Right lobe of liver (tissue), 6 donors: ENCODE results near the gene AGPAT2. TPM values are rescaled to one million over a fixed set of nuclear protein-coding genes. Genes with fewer than 3 reads are reported as not detected.

Source experiments
- ATAC-seq, 4 donors: fragments of 200-7000 bp; cut with Tn5 transposase; one replicate each; pipeline ENCODE4 v1.9.1; 2020; ENCODE audit warnings: mild to moderate bottlenecking in 4 of 4, moderate library complexity in 4 of 4
- DNase-seq, 3 donors: peaks; one replicate each; pipeline ENCODE4 v3.0.0-alpha.2; 2020
- H3K27ac ChIP-seq, 3 donors: fragments of 200-600 bp; one replicate each; pipeline ENCODE4 v1.8.0; 2022
- H3K27me3 ChIP-seq, 2 donors: fragments of 200-600 bp; one replicate each; pipeline ENCODE4 v1.8.0; 2022
- H3K36me3 ChIP-seq, 4 donors: fragments of 200-600 bp; sonication (generic) in 1 of 4; one replicate each; pipeline versions ENCODE4 v1.5.1 to v1.8.0; 2017 to 2022; ENCODE audit warnings: control low read depth in 1 of 4
- H3K4me1 ChIP-seq, 4 donors: fragments of 200-600 bp; sonication (generic) in 1 of 4; one replicate each; pipeline versions ENCODE4 v1.5.1 to v1.8.0; 2017 to 2022; ENCODE audit warnings: control low read depth in 1 of 4
- H3K4me3 ChIP-seq, 3 donors: fragments of 200-600 bp; one replicate each; pipeline ENCODE4 v1.8.0; 2022
- H3K9me3 ChIP-seq, 4 donors: fragments of 200-600 bp; sonication (generic) in 1 of 4; one replicate each; pipeline versions ENCODE4 v1.5.1 to v1.8.0; 2017 to 2022; ENCODE audit warnings: control low read depth in 1 of 4
- POLR2A ChIP-seq: fragments of 450-650 bp; IDR thresholded peaks from one replicate; pipeline ENCODE4 v1.6.1; 2017; ENCODE audit warnings: antibody characterized with exemption, mild to moderate bottlenecking
- WGBS: methylation state at CpG from one replicate; pipeline ENCODE4 v1.1.6; 2018; ENCODE audit warnings: low coverage, low lambda C conversion rate; ENCODE audit not compliant: insufficient coverage; ENCODE audit errors: missing lambda C conversion rate; 5-methylcytosine and 5-hydroxymethylcytosine counted together
- intact Hi-C, 2 donors: fragments of 100-400 bp; cut with DNase I; formaldehyde crosslinking; loops; one replicate each; pipeline versions ENCODE4 v1.11.2 to v1.14.1; 2022
- total RNA-seq, 6 experiments: library from RNA; depleted of rRNA in 2 of 6; stranded (reverse); fragments of >200 nt in 2 of 6; fragmentation: NEBNext Ultra II Directional in 3 of 6; extraction: Animal tissue kit (Norgen Biotek cat#: 25700) in 3 of 6; gene quantifications; one replicate each; pipeline versions ENCODE4 v1.1.0 to v1.2.4, GENCODE V29; 2016 to 2023
- TF ChIP-seq, protein P1 (sequence below), 4 donors: fragments of 200-600 bp in 3 of 4; fragments of 450-650 bp in 1 of 4; IDR thresholded peaks; one replicate each; pipeline versions ENCODE4 v1.5.1 to v1.8.0; 2016 to 2022; ENCODE audit warnings: antibody characterized with exemption in 4 of 4, mild to moderate bottlenecking in 2 of 4
- donor health status: DM: no; HTN: yes; CAD: no.
- donor health status: DM: no; HTN: no; CAD: no.
- donor health status: DM: no; HTN: no; CAD: no.
- donor health status: DM: no; HTN: yes; CAD: no.
- donor health status: DM: no; HTN: yes; CAD: no.

Gene AGPAT2
- total RNA-seq, 6 experiments from 2014 or later: 117 to 379 (median 184) TPM

DNA sequence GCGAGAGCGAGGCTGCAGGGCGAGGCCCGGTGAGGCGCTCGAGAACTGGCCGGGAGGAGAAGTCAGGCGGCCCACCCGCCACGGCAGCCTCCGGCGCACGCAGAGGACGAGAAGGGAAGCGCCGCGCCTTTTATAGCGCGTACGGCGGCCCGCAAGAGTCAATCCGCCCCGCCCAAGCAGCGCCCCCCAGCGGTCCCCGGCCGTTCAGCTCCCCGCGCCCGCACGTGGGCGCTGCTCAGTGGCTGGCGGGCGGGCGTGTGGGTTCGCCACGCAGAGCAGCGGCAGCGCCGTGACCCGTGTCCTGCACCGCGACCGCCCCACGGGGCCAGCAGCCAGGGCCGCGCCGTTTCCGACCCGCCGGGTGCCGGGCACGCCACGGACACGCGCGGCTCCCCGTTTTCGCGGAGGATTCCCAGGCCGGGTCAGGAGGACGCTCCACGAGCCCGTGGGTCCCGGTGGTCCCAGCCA is 40.9 kb upstream of the AGPAT2 start:
- TF ChIP-seq, protein P1, sequence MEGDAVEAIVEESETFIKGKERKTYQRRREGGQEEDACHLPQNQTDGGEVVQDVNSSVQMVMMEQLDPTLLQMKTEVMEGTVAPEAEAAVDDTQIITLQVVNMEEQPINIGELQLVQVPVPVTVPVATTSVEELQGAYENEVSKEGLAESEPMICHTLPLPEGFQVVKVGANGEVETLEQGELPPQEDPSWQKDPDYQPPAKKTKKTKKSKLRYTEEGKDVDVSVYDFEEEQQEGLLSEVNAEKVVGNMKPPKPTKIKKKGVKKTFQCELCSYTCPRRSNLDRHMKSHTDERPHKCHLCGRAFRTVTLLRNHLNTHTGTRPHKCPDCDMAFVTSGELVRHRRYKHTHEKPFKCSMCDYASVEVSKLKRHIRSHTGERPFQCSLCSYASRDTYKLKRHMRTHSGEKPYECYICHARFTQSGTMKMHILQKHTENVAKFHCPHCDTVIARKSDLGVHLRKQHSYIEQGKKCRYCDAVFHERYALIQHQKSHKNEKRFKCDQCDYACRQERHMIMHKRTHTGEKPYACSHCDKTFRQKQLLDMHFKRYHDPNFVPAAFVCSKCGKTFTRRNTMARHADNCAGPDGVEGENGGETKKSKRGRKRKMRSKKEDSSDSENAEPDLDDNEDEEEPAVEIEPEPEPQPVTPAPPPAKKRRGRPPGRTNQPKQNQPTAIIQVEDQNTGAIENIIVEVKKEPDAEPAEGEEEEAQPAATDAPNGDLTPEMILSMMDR (IDR thresholded peaks at IDR 0.05): peak; percentile 90 to 99 (median 94)
- TF ChIP-seq POLR2A: peak; percentile 99
- peak; percentile 77 to 91 (median 81) for ATAC-seq

DNA sequence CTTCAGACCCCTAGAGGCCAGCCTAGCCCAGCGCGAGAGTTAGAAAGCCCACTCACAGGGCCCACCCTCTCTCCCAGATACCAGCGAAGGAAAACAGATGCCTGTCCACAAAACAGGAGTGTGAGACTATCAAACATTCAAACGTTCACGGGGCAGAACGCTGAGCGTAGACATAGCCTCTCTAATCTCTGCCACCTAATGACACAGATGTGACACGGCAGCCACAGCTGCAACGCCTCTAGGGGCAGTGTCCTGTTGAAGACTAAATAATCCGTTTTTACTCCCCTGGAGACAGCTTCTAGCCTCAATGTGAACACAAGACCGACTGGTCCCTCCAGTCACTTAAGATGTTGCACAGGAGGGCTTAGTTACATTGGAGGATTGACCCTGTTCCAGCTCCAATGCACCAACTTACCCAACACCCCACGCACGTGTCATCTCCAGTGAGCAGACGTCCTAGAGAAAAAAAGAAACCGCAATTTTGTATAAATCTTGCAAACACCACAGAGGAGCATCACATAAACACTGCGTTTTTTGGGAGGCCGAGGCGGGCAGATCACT is 39.5 kb upstream of the AGPAT2 start:
- Histone ChIP-seq H3K9me3 (no peaks in the 10 kb centered on the region), H3K4me3 (peak overlapping the region; percentile 92 to 97 (median 95)), H3K36me3 (peaks cover 0 to 39% (median 24%) of the 10 kb centered on the region in 4 donors), H3K27me3 (no peaks in the 10 kb centered on the region), H3K4me1 (peaks cover 0 to 17% (median 7%) of the 10 kb centered on the region in 4 donors), H3K27ac (no peak overlapping the region)
- intact Hi-C loops: no loop called here
- ATAC-seq: peak; percentile 29 to 39 (median 38)
- WGBS: 1% methylated on average over 14 of the region's 18 CpGs
- DNase-seq: no peak
- no peak for TF ChIP-seq POLR2A
- TF ChIP-seq, protein P1 (IDR thresholded peaks at IDR 0.05): peak; percentile 35 to 54 (median 52)

More for the DNA sequence above, 40.9 kb upstream of the AGPAT2 start:
- Histone ChIP-seq H3K27ac (peak overlapping the region; percentile 55 to 80 (median 60)), H3K4me1 (peaks cover 0 to 17% (median 7%) of the 10 kb centered on the region in 4 donors), H3K27me3 (no peaks in the 10 kb centered on the region), H3K4me3 (peak overlapping the region; percentile 92 to 97 (median 95)), H3K9me3 (no peaks in the 10 kb centered on the region), H3K36me3 (peaks cover 0 to 31% (median 20%) of the 10 kb centered on the region in 4 donors)
- peak; percentile 91 to 92 (median 91) for DNase-seq
- WGBS: 0% methylated on average over 14 of the region's 66 CpGs
- intact Hi-C loops: no loop called here

DNA sequence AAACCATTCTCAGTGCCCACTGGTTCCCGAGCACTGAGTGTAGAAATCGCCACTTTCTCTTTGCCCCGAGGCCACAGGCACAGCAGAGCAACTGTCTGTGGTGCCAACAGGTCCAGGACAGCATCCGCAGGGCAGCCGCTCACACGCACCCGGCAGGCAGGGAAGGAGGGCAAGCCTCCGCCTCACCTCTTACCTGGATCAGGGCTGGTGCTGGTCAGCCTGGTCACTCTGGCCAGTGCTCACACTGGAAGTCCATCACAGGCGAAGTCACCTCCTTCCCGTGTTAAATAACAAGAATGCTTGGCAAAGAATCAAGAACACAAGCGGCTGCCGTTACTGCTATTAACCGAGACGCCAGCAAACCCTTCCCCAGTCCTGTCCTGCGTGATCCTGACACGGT is 38.9 kb upstream of the AGPAT2 start:
- Histone ChIP-seq H3K4me1 (peaks cover 0 to 17% (median 7%) of the 10 kb centered on the region in 4 donors), H3K27ac (no peak overlapping the region), H3K27me3 (no peaks in the 10 kb centered on the region), H3K4me3 (peak overlapping the region; percentile 92 to 97 (median 95)), H3K9me3 (no peaks in the 10 kb centered on the region), H3K36me3 (peaks cover 0 to 39% (median 24%) of the 10 kb centered on the region in 4 donors)
- DNase-seq (no peak), ATAC-seq (no peak)
- no peak for TF ChIP-seq POLR2A
- TF ChIP-seq, protein P1 (IDR thresholded peaks at IDR 0.05): no peak
- 14% methylated on average over 5 of the region's 16 CpGs for whole genome bisulfite sequencing
- intact Hi-C loops: no loop called here

DNA sequence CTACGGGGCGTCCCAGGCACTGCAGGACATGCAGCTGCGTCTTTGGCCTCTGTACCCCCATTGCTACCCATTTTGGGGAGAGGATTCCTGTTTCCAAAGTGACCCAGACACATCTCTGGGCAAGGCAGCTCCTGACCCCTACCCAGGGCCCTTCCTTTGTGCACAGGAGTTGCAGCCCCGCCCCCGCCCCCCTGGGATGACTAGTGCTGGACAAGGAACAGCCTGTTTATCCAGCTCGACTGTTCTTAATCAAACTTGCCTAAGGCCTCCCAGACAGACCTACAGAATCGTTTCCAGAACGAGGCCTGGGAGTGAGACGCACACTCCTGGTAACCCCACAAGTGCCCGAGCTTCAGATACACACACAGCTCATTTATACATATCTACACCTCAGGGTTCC is 38.4 kb upstream of the AGPAT2 start:
- Histone ChIP-seq H3K27ac (no peak overlapping the region), H3K9me3 (no peaks in the 10 kb centered on the region), H3K36me3 (peaks cover 0 to 39% (median 24%) of the 10 kb centered on the region in 4 donors), H3K27me3 (no peaks in the 10 kb centered on the region), H3K4me1 (peaks cover 0 to 17% (median 7%) of the 10 kb centered on the region in 4 donors), H3K4me3 (no peak overlapping the region)
- ATAC-seq (no peak), DNase-seq (no peak)
- no peak for TF ChIP-seq POLR2A
- TF ChIP-seq, protein P1 (IDR thresholded peaks at IDR 0.05): no peak
- WGBS: 44% methylated on average over 3 of the region's 10 CpGs
- intact Hi-C loops: no loop called here
